NCI-H2196 treated with DMSO at 0.1 percent for 48 hours (cell line): ENCODE measurements around the gene GALNT17.
"Not testable (repeated sequence)": the region's sequence is repeated elsewhere in the genome, so short reads cannot be mapped to it uniquely, and the experiment has no call there.

Source experiments
- DNase-seq: peaks from one replicate; lab custom pipeline; 2025; ENCODE audit not compliant: unreplicated experiment; lab: John Stamatoyannopoulos, UW

GALNT17 gene

GRCh38 chr7:71229699-71230098, 97.8 kb downstream of the GALNT17 start:
- DNase-seq, result no peak

- DNase-seq, result no peak
Measured at GRCh38 chr7:71235253-71235652, 103.3 kb downstream of the GALNT17 start.

GRCh38 chr7:71236230-71237105, 104.5 kb downstream of the GALNT17 start:
- no peak for DNase-seq

- no peak for DNase-seq
Measured at GRCh38 chr7:71237945-71238344, 106.0 kb downstream of the GALNT17 start.

DNA sequence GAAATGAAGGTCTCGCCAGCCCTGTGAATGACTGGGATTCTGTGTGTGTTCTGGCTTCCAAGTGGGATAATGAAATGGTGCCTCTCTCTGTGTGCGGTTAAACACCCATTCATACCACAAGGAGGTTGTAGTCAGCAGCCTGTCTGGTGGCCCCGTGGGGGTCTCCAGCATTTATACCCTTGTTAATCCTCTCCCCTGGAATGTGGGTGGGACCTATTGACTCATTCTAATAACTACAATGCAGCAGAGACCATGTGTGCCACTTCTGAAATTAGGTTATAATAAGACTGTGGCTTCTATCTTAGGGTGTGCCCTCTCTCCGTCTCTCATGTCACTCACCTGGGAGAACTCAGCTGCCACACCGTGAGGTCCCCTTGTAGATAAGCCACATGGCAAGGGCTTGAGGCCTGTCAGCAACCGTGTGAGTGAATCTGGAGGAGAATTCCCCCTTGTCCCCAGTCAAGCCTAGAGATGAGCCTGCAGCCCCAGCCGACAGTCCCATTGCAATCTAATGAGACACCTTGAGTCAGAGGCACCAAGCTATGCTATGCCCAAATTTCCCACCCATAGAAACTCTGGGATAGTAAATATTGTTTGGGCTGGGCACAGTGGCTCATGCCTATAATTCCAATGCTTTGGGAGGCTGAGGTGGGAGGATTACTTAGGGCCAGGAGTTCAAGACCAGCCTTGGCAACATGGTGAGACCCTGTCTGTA, 106.8 kb downstream of the GALNT17 start:
- no peak for DNase-seq

- DNase-seq, result no peak
Measured at GRCh38 chr7:71239586-71240268, 107.8 kb downstream of the GALNT17 start.

DNA sequence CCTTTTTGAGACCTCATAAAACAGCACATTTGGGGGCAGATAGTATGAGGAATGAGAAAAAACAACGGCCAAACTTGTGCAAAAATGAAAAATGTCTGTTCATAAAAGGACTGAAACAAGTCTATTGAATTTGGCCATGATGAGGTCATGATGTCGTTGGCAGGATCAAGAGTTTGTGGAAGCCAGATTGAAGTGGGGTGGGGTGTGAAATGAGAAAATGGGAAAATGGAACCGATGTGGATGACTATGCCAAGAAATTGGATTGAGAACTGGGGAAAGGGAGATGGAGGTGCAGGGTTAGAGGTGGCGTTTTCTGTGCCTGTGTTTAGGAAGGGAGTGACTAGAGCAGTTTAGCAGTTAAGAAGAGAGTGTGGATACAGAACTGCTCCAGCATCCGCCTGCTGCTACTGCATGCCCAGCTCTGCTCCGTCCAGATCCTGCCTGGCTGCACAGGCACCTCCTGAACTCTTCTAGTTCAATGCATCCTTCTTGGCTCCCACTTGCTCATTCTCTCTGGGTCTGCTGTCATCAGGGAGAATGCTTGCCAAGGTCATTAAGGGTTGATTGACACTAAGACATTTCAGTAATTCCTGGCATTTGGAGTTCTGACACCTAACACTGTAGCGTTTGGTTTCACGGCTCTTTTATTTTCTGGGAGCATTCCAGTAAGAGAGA, 111.9 kb downstream of the GALNT17 start:
- no peak for DNase-seq

DNA sequence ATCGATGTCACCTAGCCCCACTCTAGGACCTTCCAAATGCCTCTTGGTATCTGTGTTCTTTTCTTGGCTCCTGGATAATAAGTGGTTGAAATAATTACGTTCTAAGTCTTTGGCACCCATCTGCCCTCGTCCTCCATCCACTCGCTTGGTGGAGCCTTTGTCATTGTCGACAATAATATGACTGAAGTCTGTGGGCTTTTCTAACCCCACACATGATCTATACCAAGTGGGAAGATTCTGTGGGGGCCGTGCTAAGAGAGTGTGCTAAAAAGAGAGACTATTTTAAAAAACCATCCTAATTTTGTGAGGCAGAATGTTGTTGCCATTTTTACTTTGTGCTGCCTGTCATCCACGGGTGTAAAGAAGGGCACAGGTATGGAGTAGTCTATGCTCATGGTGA, 113.1 kb downstream of the GALNT17 start:
- DNase-seq, result no peak

DNA sequence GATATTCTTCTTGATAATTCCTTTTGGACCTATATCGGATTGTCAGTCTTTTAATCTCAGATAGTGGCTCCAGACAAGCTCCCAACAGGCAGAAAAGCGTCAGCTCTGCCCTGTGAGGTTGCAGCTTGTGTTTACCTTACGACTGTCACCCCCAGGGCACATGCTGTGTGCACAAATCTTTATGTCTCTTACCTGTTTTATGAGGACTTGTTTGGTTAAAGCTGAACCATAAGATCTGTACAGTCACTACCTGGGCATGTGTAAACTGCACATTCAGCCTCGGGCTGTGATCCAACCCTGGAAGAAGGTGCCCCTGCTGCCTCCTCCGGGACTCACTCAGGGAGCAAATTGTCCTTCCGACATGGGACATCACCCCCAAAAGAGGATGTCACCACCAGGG, 119.8 kb downstream of the GALNT17 start:
- no peak for DNase-seq

- DNase-seq, result no peak
Measured at GRCh38 chr7:71254751-71255150, 122.8 kb downstream of the GALNT17 start.

DNA sequence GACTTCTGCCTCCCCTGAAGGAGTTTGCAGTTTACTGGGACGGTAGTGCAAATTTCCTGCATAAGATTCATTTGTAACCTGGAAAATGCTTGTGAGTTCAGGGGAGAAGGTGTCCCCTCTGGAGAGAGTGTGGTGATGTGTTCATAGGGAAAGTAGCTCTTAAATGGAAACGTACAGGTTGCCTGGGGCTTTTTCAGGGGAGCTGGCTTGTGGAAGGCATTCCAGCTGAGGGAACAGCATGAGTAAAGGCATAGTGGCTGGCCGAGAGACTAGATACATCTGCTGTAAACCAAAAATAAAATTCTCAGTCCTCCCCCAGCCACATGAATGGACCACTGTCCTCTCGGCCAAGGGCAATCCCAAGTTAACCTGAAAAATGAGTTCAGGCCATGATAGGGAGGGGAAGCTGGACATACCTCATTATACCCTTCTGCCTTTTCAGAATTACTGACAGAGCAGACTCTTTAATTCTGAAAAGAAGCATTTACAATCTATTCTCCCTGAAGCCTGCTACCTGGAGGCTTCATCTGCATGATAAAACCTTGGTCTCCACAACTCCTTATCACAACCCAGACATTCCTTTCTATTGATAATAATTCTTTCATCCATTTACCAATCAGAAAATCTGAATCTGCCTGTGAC, 123.7 kb downstream of the GALNT17 start:
- no peak for DNase-seq

DNA sequence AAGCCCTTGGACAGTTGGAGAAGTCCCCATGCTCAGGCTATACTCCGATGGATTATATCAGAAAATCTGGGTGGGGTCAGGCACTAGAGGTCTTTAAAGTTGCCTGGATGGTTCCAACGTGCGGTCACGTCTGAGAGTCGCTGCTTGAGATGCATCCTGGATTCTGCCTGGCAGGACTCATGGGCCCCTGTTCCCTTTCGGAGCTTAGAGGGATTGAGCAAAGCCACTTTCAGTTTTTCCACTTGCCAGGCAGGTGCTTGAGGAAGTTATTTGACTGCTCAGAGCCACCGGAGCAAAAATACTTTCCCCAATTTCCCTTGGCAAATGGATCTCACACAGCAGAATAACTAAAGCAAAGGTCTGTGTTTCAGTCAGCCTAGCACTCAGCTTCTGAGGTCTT, 129.1 kb downstream of the GALNT17 start:
- DNase-seq, result no peak

- not testable (repeated sequence) for DNase-seq
Measured at GRCh38 chr7:71262834-71263233, 130.9 kb downstream of the GALNT17 start.

GRCh38 chr7:71264005-71264404, 132.1 kb downstream of the GALNT17 start:
- DNase-seq, result no peak

GRCh38 chr7:71266912-71267311, 135.0 kb downstream of the GALNT17 start:
- no peak for DNase-seq

- DNase-seq, result no peak
Measured at GRCh38 chr7:71267734-71268469, 136.0 kb downstream of the GALNT17 start.

DNA sequence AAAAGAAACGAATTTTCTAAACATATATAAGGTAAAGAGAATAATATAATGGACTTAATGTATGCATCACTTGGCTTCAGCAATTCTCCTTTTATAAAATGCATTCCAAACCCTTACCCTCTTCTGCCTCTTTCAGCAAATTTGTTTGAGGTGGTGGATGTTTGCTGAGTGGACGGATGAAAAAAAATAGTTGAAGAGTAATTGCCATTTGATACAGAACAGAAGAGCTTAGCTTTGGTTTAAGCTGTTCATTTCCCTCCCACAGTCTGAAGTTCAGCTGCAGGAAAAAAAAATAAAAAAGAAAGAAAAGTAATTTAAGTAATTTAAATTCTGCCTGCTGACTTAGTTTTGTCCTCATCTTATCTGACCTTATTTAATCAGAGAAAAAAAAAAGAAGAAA, 138.6 kb downstream of the GALNT17 start:
- DNase-seq, result no peak

DNA sequence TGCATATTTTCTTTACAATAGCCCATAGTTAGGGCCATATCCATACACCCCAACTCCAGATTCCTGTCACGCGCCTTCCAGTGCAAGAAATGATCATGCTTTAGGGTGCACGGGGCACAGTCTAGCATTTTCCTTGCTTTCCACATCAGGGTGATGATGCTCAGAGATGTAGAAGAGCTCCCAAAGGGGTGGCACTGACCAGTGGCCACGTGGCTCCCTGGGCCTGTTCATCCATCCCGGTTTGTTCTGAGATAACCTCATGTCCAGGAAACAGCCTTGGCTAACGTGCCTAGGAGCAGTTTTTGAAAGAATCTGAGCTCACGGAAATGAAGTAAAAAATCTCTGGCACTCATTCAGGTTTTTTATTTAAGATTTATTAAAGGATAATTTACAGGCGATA, 139.3 kb downstream of the GALNT17 start:
- no peak for DNase-seq

GRCh38 chr7:71272509-71273490, 140.9 kb downstream of the GALNT17 start:
- DNase-seq, result no peak
